Right cardiac atrium (tissue), 5 donors: ENCODE results near the gene PDGFD. TPM values are rescaled to one million over a fixed set of nuclear protein-coding genes. Genes with fewer than 3 reads are reported as not detected.
A peak's percentile ranks its signal among the peaks of the same experiment; 100 is the strongest.

ENCODE experiments used
- ATAC-seq, 2 donors: fragments of 200-7000 bp; cut with Tn5 transposase; one replicate each; pipeline versions ENCODE4 v1.8.0 to v1.9.1; 2020; ENCODE audit warnings: moderate library complexity in 2 of 2, mild to moderate bottlenecking in 1 of 2
- DNase-seq, 3 donors: peaks; one replicate each; pipeline ENCODE4 v3.0.0-alpha.2; 2020
- H3K27ac ChIP-seq: one replicate; pipeline ENCODE4 v1.5.1; 2013; ENCODE audit warnings: mild to moderate bottlenecking, low read length, control low read depth, moderate library complexity
- H3K27me3 ChIP-seq: one replicate; pipeline ENCODE4 v1.6.1; 2013; ENCODE audit not compliant: control insufficient read depth, insufficient read depth
- H3K4me1 ChIP-seq: one replicate; pipeline ENCODE4 v1.6.1; 2013; ENCODE audit warnings: low read length; ENCODE audit not compliant: control insufficient read depth, insufficient read depth
- H3K4me3 ChIP-seq: one replicate; pipeline ENCODE4 v1.5.1; 2013; ENCODE audit warnings: low read length, control low read depth
- H3K9me3 ChIP-seq: one replicate; pipeline ENCODE4 v1.6.1; 2013; ENCODE audit warnings: low read length; ENCODE audit not compliant: control insufficient read depth
- WGBS: extraction: QIAGEN DNeasy Blood & Tissue Kit; methylation state at CpG from one replicate; pipeline ENCODE4 v1.1.7; 2013; 5-methylcytosine and 5-hydroxymethylcytosine counted together
- intact Hi-C, 4 donors: fragments of 100-400 bp; cut with DNase I; formaldehyde crosslinking; loops; one replicate each; pipeline versions ENCODE4 v1.11.0 to v1.14.0; 2022 to 2023
- long read RNA-seq, 4 donors: library from polyadenylated mRNA; unstranded; transcript quantifications; one replicate each; pipeline ENCODE4 v2.0.0, GENCODE V29; 2020 to 2021
- polyA plus RNA-seq: library from polyadenylated mRNA; stranded (reverse); fragments of 200-250 nt; gene quantifications from one replicate; pipeline ENCODE4 v1.2.3, GENCODE V29; 2013
- total RNA-seq, 4 donors: library from RNA; stranded (reverse); fragmentation: NEBNext Ultra II Directional; extraction: Animal tissue kit (Norgen Biotek cat#: 25700); gene quantifications; one replicate each; pipeline ENCODE4 v1.2.1, GENCODE V29; 2021
- donor health status: healthy with polysubstance abuse.
- donor health status: DM: no; HTN: yes; CAD: no.
- donor health status: DM: no; HTN: no; CAD: no.
- donor health status: DM: no; HTN: yes; CAD: no; lungs with severe emphysema.
- donor health status: DM: yes; HTN: yes; CAD: no.

PDGFD gene
- 10 to 100 TPM; 15.8 to 20.1 (median 16.2) TPM for total RNA-seq
- 10.5 TPM for polyA plus RNA-seq
- long read RNA-seq, donor 1, full-length matches to known transcripts, result 33 of 37 reads
- long read RNA-seq, donor 1, partial matches to known transcripts, result 2 of 37 reads
- long read RNA-seq, donor 1, other reads (novel, unspliced or antisense), result 2 of 37 reads
- long read RNA-seq, donor 2, full-length matches to known transcripts, result 11 of 13 reads
- long read RNA-seq, donor 2, partial matches to known transcripts, result 0 of 13 reads
- long read RNA-seq, donor 2, other reads (novel, unspliced or antisense), result 2 of 13 reads
- long read RNA-seq, donor 3, full-length matches to known transcripts, result 42 of 44 reads
- long read RNA-seq, donor 3, partial matches to known transcripts, result 1 of 44 reads
- long read RNA-seq, donor 3, other reads (novel, unspliced or antisense), result 1 of 44 reads
- long read RNA-seq, donor 4, full-length matches to known transcripts, result 17 of 17 reads
- long read RNA-seq, donor 4, partial matches to known transcripts, result 0 of 17 reads
- long read RNA-seq, donor 4, other reads (novel, unspliced or antisense), result 0 of 17 reads

- intact Hi-C loops, result loop anchor here in 1 of 4 donors (5.0 kb wide), 1 partner anchor 482 kb away; no protein-coding TSS in a partner anchor
- Histone ChIP-seq H3K4me1 (no peaks in the 10 kb centered on the region), H3K4me3 (peak within 1 kb of the TSS; percentile 71), H3K27me3 (no peaks in the 10 kb centered on the region), H3K9me3 (no peaks in the 10 kb centered on the region), H3K27ac (no peak within 1 kb of the TSS)
- under 1% methylated on average over 37 of the region's 37 CpGs for WGBS
- ATAC-seq, result peak; percentile 95
- peak; percentile 57 to 89 (median 88) for DNase-seq
These were observed at the start of gene PDGFD for GRCh38 chr11:104164028-104164520. TSS of gene PDGFD (minus strand) at chr11:104164147.

- Histone ChIP-seq H3K27me3 (no peaks in the 10 kb centered on the region), H3K4me1 (no peaks in the 10 kb centered on the region), H3K4me3 (no peak overlapping the region), H3K27ac (no peak overlapping the region), H3K9me3 (no peaks in the 10 kb centered on the region)
- intact Hi-C loops, result no loop called here
- WGBS, result 69% methylated on average over 4 of the region's 4 CpGs
- ATAC-seq (no peak), DNase-seq (no peak)
These were observed 43.0 kb upstream of the PDGFD start for GRCh38 chr11:104206936-104207335.

DNA sequence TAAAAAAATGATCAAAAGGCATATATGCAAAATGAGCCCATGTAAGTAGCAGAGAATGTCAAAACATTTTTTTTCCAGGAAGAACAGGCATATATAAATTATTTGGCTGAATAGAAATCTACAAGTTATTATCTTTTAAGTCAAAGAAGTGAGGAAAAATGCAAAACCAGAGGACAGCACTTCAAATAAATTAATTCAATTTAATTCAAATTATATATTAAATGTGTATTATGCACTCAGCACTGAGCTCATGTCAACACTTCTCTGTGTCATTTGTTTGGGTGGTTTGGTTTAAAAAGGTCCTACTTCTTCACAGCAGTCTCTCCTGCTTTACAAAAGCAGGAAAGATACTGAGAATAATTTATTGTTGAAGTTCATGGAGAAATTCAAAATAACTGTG lies 41.9 kb upstream of the PDGFD start:
- Histone ChIP-seq H3K4me1 (no peaks in the 10 kb centered on the region), H3K4me3 (no peak overlapping the region), H3K27me3 (no peaks in the 10 kb centered on the region), H3K27ac (no peak overlapping the region), H3K9me3 (no peaks in the 10 kb centered on the region)
- ATAC-seq (no peak), DNase-seq (no peak)
- intact Hi-C loops, result no loop called here

DNA sequence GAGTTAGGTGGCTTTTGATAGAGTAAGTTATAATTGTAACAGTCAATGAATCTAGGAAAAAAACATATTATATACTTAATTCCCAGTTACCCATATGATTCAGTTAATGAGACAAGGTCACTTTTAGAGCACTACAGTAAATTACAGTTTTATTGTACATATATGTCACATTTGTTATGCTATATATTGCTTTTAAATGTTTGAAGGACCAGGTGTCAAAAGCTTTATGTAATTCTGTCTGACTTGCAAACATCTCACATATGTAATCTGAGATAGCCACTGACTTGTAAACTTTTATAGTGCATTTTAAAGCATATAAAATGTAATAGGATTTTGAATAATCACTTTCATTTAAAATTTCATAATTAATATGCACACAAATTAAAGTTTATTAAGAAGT lies 36.7 kb upstream of the PDGFD start:
- intact Hi-C loops, result no loop called here
- no peak for ATAC-seq
- Histone ChIP-seq H3K4me1 (no peaks in the 10 kb centered on the region), H3K4me3 (no peak overlapping the region), H3K27ac (no peak overlapping the region), H3K27me3 (no peaks in the 10 kb centered on the region), H3K9me3 (no peaks in the 10 kb centered on the region)
- no peak for DNase-seq

GRCh38 chr11:104199053-104199452 lies 35.1 kb upstream of the PDGFD start:
- Histone ChIP-seq H3K4me3 (no peak overlapping the region), H3K4me1 (no peaks in the 10 kb centered on the region), H3K27me3 (no peaks in the 10 kb centered on the region), H3K27ac (no peak overlapping the region), H3K9me3 (no peaks in the 10 kb centered on the region)
- DNase-seq, result no peak
- ATAC-seq, result no peak
- intact Hi-C loops, result no loop called here
- 39% methylated on average over 1 of the region's 1 CpG for WGBS

DNA sequence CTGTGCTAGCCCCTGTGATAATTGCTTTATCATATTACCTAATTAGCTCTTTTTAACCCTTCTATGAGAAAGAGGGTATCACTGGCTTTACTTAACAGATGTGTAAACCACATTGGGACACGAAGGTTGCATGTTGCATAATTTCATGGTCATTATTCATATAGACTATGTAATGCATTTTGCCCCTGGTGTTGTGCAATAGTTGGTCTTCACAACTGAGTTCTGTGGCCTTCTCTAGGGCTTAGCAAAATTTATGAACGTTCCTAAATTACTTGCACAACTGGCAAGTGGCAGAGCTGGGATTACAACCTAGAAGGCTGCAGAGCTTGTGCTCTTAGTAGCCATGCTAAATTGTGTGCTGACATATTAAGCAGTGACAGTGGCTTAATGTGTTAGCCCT lies 34.6 kb upstream of the PDGFD start:
- DNase-seq (no peak), ATAC-seq (no peak)
- no peaks in the 10 kb centered on the region for H3K4me1 ChIP-seq
- no peak overlapping the region for H3K27ac ChIP-seq
- intact Hi-C loops, result no loop called here
- H3K27me3 ChIP-seq, result no peaks in the 10 kb centered on the region
- WGBS, result 61% methylated on average over 2 of the region's 2 CpGs
- H3K4me3 ChIP-seq, result no peak overlapping the region
- H3K9me3 ChIP-seq, result no peaks in the 10 kb centered on the region

DNA sequence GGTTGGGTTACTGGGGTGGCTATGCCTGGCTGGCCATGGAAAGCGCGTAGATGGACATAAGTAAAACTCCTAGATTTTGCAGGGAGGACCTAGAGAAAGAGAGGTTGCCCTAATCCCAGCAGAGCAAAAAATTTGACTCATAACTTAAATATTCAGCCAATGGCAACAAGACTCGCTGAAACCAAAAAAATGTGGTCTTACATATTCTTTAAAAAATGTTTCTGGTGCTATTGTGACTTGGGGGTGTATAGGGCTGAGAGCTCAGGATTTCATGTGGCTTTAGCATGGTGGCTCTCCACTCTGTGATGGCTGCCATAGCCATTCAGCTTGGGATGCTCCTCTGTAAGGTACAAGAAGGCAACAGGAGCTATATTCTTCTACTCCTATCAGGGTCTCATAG lies 27.2 kb upstream of the PDGFD start:
- 89% methylated on average over 3 of the region's 3 CpGs for WGBS
- ATAC-seq (no peak), DNase-seq (no peak)
- H3K4me1 ChIP-seq, result no peaks in the 10 kb centered on the region
- intact Hi-C loops, result no loop called here
- no peak overlapping the region for H3K4me3 ChIP-seq
- no peaks in the 10 kb centered on the region for H3K27me3 ChIP-seq
- H3K9me3 ChIP-seq, result no peaks in the 10 kb centered on the region
- no peak overlapping the region for H3K27ac ChIP-seq

GRCh38 chr11:104183593-104183992 lies 19.6 kb upstream of the PDGFD start:
- ATAC-seq, result no peak
- Histone ChIP-seq H3K4me3 (no peak overlapping the region), H3K27me3 (no peaks in the 10 kb centered on the region), H3K4me1 (no peaks in the 10 kb centered on the region), H3K9me3 (no peaks in the 10 kb centered on the region), H3K27ac (no peak overlapping the region)
- intact Hi-C loops, result no loop called here
- DNase-seq, result no peak

DNA sequence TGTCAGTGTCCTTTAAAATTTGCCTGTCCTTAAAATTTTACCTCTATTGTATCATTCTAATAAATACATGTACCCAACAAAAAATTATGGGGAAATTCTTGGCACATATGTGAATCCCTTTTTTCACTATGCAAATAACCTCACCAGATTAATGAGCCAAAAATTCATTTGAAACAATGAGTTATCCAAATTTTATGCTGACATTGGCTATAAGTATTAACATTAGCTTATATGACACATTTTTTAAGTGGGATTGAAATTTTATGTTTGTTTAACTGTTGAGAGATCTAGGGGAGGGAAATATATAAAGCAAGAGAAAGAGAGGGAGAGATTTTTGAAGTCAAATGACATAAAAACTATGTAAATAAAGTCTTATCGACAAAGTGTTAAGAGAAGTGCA lies 11.8 kb upstream of the PDGFD start:
- H3K27ac ChIP-seq, result no peak overlapping the region
- H3K9me3 ChIP-seq, result no peaks in the 10 kb centered on the region
- 95% methylated on average over 1 of the region's 1 CpG for WGBS
- intact Hi-C loops, result no loop called here
- H3K4me3 ChIP-seq, result no peak overlapping the region
- DNase-seq (no peak), ATAC-seq (no peak)
- no peaks in the 10 kb centered on the region for H3K27me3 ChIP-seq
- no peaks in the 10 kb centered on the region for H3K4me1 ChIP-seq

- no peaks in the 10 kb centered on the region for H3K9me3 ChIP-seq
- intact Hi-C loops, result no loop called here
- H3K27ac ChIP-seq, result no peak overlapping the region
- H3K27me3 ChIP-seq, result no peaks in the 10 kb centered on the region
- H3K4me3 ChIP-seq, result no peak overlapping the region
- H3K4me1 ChIP-seq, result no peaks in the 10 kb centered on the region
- ATAC-seq (no peak), DNase-seq (no peak)
These were observed 5.1 kb upstream of the PDGFD start for GRCh38 chr11:104169091-104169490.

- intact Hi-C loops, result no loop called here
- no peak for ATAC-seq
- no peak for DNase-seq
- Histone ChIP-seq H3K4me3 (no peak overlapping the region), H3K4me1 (no peaks in the 10 kb centered on the region), H3K27ac (no peak overlapping the region), H3K9me3 (no peaks in the 10 kb centered on the region), H3K27me3 (no peaks in the 10 kb centered on the region)
- 82% methylated on average over 7 of the region's 7 CpGs for WGBS
These were observed 1.1 kb upstream of the PDGFD start for GRCh38 chr11:104165014-104165413.
